Caco-2 (cell line): Measurements from ENCODE around the gene ZXDA. TPM values are rescaled to one million over a fixed set of nuclear protein-coding genes. Genes with fewer than 3 reads are reported as not detected.

Experiments
- BruUV-seq: library from RNA; stranded (reverse); fragments of 400-500 nt; replicated peaks from 2 replicates; lab custom pipeline; 2021; lab: Mats Ljungman, UMichigan
- CTCF ChIA-PET: fragments of 300-600 bp; sonication (Branson Sonifier 250); formaldehyde crosslinking; loops from one replicate; lab custom pipeline; 2022; ENCODE audit warnings: antibody characterized with exemption; lab: Charles Lee
- POLR2A ChIA-PET: fragments of 300-600 bp; sonication (Branson Sonifier 250); formaldehyde crosslinking; loops from one replicate; lab custom pipeline; 2022; ENCODE audit warnings: antibody characterized with exemption; lab: Charles Lee
- DNase-seq, 2 experiments: peaks; one replicate each; pipeline versions ENCODE4 v3.0.0 to v3.0.0-alpha.2; 2020 to 2022
- H3K27me3 ChIP-seq: replicated peaks from 2 replicates; pipeline ENCODE4 v1.6.0; 2011; ENCODE audit warnings: low read length; ENCODE audit not compliant: control insufficient read depth, insufficient read depth
- H3K36me3 ChIP-seq: 2 replicates; pipeline ENCODE4 v1.5.1; 2011; ENCODE audit warnings: low read length; ENCODE audit not compliant: control insufficient read depth, insufficient read depth
- H3K4me1 ChIP-seq: fragments of 250-450 bp; sonication (Bioruptor Pico); 2 replicates; pipeline ENCODE4 v1.5.1; 2020; ENCODE audit warnings: mild to moderate bottlenecking
- H3K4me3 ChIP-seq: 2 replicates; pipeline ENCODE4 v1.5.1; 2011; ENCODE audit warnings: low read depth, mild to moderate bottlenecking, control low read depth, low read length
- H3K9me3 ChIP-seq: fragments of 250-450 bp; sonication (Bioruptor Pico); 2 replicates; pipeline ENCODE4 v1.5.1; 2020; ENCODE audit warnings: mild to moderate bottlenecking, moderate library complexity
- H3K27ac Mint-ChIP-seq: one replicate; pipeline ENCODE4 v1.8.0; 2022; ENCODE audit warnings: mixed read lengths; ENCODE audit not compliant: unreplicated experiment
- H3K27me3 Mint-ChIP-seq: one replicate; pipeline ENCODE4 v1.8.0; 2022; ENCODE audit warnings: mixed read lengths; ENCODE audit not compliant: insufficient read depth, unreplicated experiment
- H3K36me3 Mint-ChIP-seq: one replicate; pipeline ENCODE4 v1.8.0; 2022; ENCODE audit warnings: mild to moderate bottlenecking, mixed read lengths; ENCODE audit not compliant: insufficient read depth, unreplicated experiment
- H3K4me1 Mint-ChIP-seq: one replicate; pipeline ENCODE4 v1.8.0; 2022; ENCODE audit warnings: low read depth, mixed read lengths; ENCODE audit not compliant: unreplicated experiment
- H3K4me3 Mint-ChIP-seq: one replicate; pipeline ENCODE4 v1.8.0; 2022; ENCODE audit warnings: mild to moderate bottlenecking, moderate library complexity, mixed read lengths; ENCODE audit not compliant: unreplicated experiment
- H3K9me3 Mint-ChIP-seq: one replicate; pipeline ENCODE4 v1.8.0; 2022; ENCODE audit warnings: mixed read lengths; ENCODE audit not compliant: unreplicated experiment
- CTCF ChIP-seq, 2 experiments: fragments of 200-600 bp in 1 of 2; IDR thresholded peaks; 1 replicate in 1 of 2; 2 replicates in 1 of 2; pipeline versions ENCODE4 v1.5.1 to v1.8.0; 2011 to 2022; ENCODE audit warnings: antibody characterized with exemption in 1 of 2, control low read depth in 1 of 2, inconsistent platforms in 1 of 2, low read depth in 1 of 2, low read length in 1 of 2, mild to moderate bottlenecking in 1 of 2, moderate library complexity in 1 of 2; ENCODE audit not compliant: insufficient read depth in 1 of 2, severe bottlenecking in 1 of 2, unreplicated experiment in 1 of 2
- intact Hi-C: fragments of 100-400 bp; cut with micrococcal nuclease; formaldehyde crosslinking; loops from one replicate; pipeline ENCODE4 v1.10.0; 2022; ENCODE audit not compliant: unreplicated experiment
- total RNA-seq: library from RNA; stranded (reverse); gene quantifications from 2 replicates; pipeline ENCODE4 v1.2.3, GENCODE V29; 2022

The ZXDA gene
- total RNA-seq, 1 experiment from 2014 or later = 2.4 TPM

- peak in 1 of 2 experiments; percentile 7 for DNase-seq
- Mint-ChIP-seq H3K9me3 (no peaks in the 10 kb centered on the region), H3K27ac (no peak overlapping the region), H3K36me3 (no peaks in the 10 kb centered on the region), H3K4me1 (no peaks in the 10 kb centered on the region), H3K27me3 (no peaks in the 10 kb centered on the region), H3K4me3 (no peak overlapping the region)
- H3K27me3 ChIP-seq = no peaks in the 10 kb centered on the region
- BruUV-seq = no TSS peak
- no peaks in the 10 kb centered on the region for H3K9me3 ChIP-seq
- no peaks in the 10 kb centered on the region for H3K36me3 ChIP-seq
- H3K4me3 ChIP-seq = no peak overlapping the region
- intact Hi-C loops = loop anchor here (1.0 to 10.0 kb wide), 2 partner anchors 108 to 335 kb away; partner anchors contain the start of gene ZXDB
- POLR2A ChIA-PET = no interaction called here
- CTCF ChIA-PET = no interaction called here
- peak; percentile 19 to 28 for TF ChIP-seq CTCF (IDR thresholded peaks at IDR 0.05; ENCODE audit: insufficient read depth in 1 of 2, low read depth in 1 of 2, low read length in 1 of 2, severe bottlenecking in 1 of 2, unreplicated experiment in 1 of 2)
- H3K4me1 ChIP-seq = no peaks in the 10 kb centered on the region
Measured at GRCh38 chrX:57929373-57929772, 19.1 kb upstream of the ZXDA start.

GRCh38 chrX:57925806-57926205 lies 15.5 kb upstream of the ZXDA start:
- H3K4me1 ChIP-seq = no peaks in the 10 kb centered on the region
- H3K36me3 Mint-ChIP-seq = no peaks in the 10 kb centered on the region
- H3K4me3 Mint-ChIP-seq = no peak overlapping the region
- no peak overlapping the region for H3K4me3 ChIP-seq
- no peaks in the 10 kb centered on the region for H3K36me3 ChIP-seq
- no peaks in the 10 kb centered on the region for H3K27me3 Mint-ChIP-seq
- ChIA-PET POLR2A (no interaction called here), CTCF (no interaction called here)
- H3K9me3 ChIP-seq = no peaks in the 10 kb centered on the region
- no peaks in the 10 kb centered on the region for H3K4me1 Mint-ChIP-seq
- DNase-seq = no peak
- no peak overlapping the region for H3K27ac Mint-ChIP-seq
- TF ChIP-seq CTCF (IDR thresholded peaks at IDR 0.05; ENCODE audit: insufficient read depth in 1 of 2, low read depth in 1 of 2, low read length in 1 of 2, severe bottlenecking in 1 of 2, unreplicated experiment in 1 of 2) = no peak
- no peaks in the 10 kb centered on the region for H3K27me3 ChIP-seq
- H3K9me3 Mint-ChIP-seq = no peaks in the 10 kb centered on the region
- intact Hi-C loops = loop anchor here (10.0 kb wide), 1 partner anchor 331 kb away; the partner anchor contains the start of gene ZXDB
- no TSS peak for BruUV-seq

GRCh38 chrX:57918750-57919436 lies 8.6 kb upstream of the ZXDA start:
- no peaks in the 10 kb centered on the region for H3K9me3 Mint-ChIP-seq
- Histone ChIP-seq H3K27me3 (no peaks in the 10 kb centered on the region), H3K9me3 (no peaks in the 10 kb centered on the region), H3K4me1 (no peaks in the 10 kb centered on the region), H3K36me3 (no peaks in the 10 kb centered on the region), H3K4me3 (no peak overlapping the region)
- POLR2A ChIA-PET = no interaction called here
- DNase-seq = peak in 1 of 2 experiments; percentile 48
- no peaks in the 10 kb centered on the region for H3K4me1 Mint-ChIP-seq
- intact Hi-C loops = loop anchor here (1.0 kb wide), 1 partner anchor 98 kb away; no protein-coding TSS in a partner anchor
- no TSS peak for BruUV-seq
- no peak overlapping the region for H3K27ac Mint-ChIP-seq
- CTCF ChIA-PET = interaction anchor here (0.7 kb wide), 1 partner anchor 97 kb away, joined by 3 read pairs; no protein-coding TSS in a partner anchor
- no peaks in the 10 kb centered on the region for H3K27me3 Mint-ChIP-seq
- H3K36me3 Mint-ChIP-seq = no peaks in the 10 kb centered on the region
- H3K4me3 Mint-ChIP-seq = no peak overlapping the region
- peak in 1 of 2 experiments; percentile 51 for TF ChIP-seq CTCF (IDR thresholded peaks at IDR 0.05; ENCODE audit: insufficient read depth in 1 of 2, low read depth in 1 of 2, low read length in 1 of 2, severe bottlenecking in 1 of 2, unreplicated experiment in 1 of 2)
